MCF 10A (cell line): ENCODE data around the gene TRPV6. TPM values are rescaled to one million over a fixed set of nuclear protein-coding genes. Genes with fewer than 3 reads are reported as not detected.

Source experiments
- BruUV-seq: library from RNA; stranded (reverse); fragments of 400-500 nt; replicated peaks from 2 replicates; lab custom pipeline; 2021; lab: Mats Ljungman, UMichigan
- CTCF ChIA-PET: fragments of 300-600 bp; sonication (Branson Sonifier 250); formaldehyde crosslinking; extraction: SDS; loops from one replicate; lab custom pipeline; 2021; ENCODE audit warnings: antibody characterized with exemption, inconsistent platforms; lab: Yijun Ruan, JAX
- POLR2A ChIA-PET: fragments of 300-600, 350-650 bp; sonication (Branson Sonifier 250); formaldehyde crosslinking; extraction: SDS; loops from one replicate; lab custom pipeline; 2020; ENCODE audit warnings: antibody characterized with exemption, inconsistent platforms; lab: Yijun Ruan, JAX
- DNase-seq: peaks from one replicate; pipeline ENCODE4 v3.0.0-alpha.2; 2018; ENCODE audit not compliant: unreplicated experiment
- H3K27ac Mint-ChIP-seq: one replicate; pipeline ENCODE4 v1.8.0; 2022; ENCODE audit warnings: mild to moderate bottlenecking, low read depth, mixed read lengths; ENCODE audit not compliant: unreplicated experiment
- H3K27me3 Mint-ChIP-seq: one replicate; pipeline ENCODE4 v1.8.0; 2022; ENCODE audit warnings: mixed read lengths; ENCODE audit not compliant: insufficient read depth, unreplicated experiment
- H3K36me3 Mint-ChIP-seq: one replicate; pipeline ENCODE4 v1.8.0; 2022; ENCODE audit warnings: mild to moderate bottlenecking, moderate library complexity, mixed read lengths; ENCODE audit not compliant: insufficient read depth, unreplicated experiment
- H3K4me1 Mint-ChIP-seq: one replicate; pipeline ENCODE4 v1.8.0; 2022; ENCODE audit warnings: mixed read lengths; ENCODE audit not compliant: insufficient read depth, unreplicated experiment
- H3K4me3 Mint-ChIP-seq: one replicate; pipeline ENCODE4 v1.8.0; 2022; ENCODE audit warnings: mild to moderate bottlenecking, moderate library complexity, mixed read lengths; ENCODE audit not compliant: unreplicated experiment
- H3K9me3 Mint-ChIP-seq: one replicate; pipeline ENCODE4 v1.8.0; 2022; ENCODE audit warnings: mixed read lengths; ENCODE audit not compliant: unreplicated experiment
- intact Hi-C: fragments of 100-400 bp; cut with micrococcal nuclease; formaldehyde crosslinking; loops from 2 replicates; pipeline ENCODE4 v1.14.1; 2022
- total RNA-seq: library from RNA; stranded (reverse); gene quantifications from 2 replicates; pipeline ENCODE4 v1.2.3, GENCODE V29; 2022
- TF ChIP-seq, protein P1 (sequence below): fragments of 200-600 bp; IDR thresholded peaks from one replicate; pipeline ENCODE4 v1.8.0; 2022; ENCODE audit warnings: antibody characterized with exemption, mild to moderate bottlenecking; ENCODE audit not compliant: unreplicated experiment

Gene TRPV6
- total RNA-seq, 1 experiment from 2014 or later, result 0.30 TPM

DNA sequence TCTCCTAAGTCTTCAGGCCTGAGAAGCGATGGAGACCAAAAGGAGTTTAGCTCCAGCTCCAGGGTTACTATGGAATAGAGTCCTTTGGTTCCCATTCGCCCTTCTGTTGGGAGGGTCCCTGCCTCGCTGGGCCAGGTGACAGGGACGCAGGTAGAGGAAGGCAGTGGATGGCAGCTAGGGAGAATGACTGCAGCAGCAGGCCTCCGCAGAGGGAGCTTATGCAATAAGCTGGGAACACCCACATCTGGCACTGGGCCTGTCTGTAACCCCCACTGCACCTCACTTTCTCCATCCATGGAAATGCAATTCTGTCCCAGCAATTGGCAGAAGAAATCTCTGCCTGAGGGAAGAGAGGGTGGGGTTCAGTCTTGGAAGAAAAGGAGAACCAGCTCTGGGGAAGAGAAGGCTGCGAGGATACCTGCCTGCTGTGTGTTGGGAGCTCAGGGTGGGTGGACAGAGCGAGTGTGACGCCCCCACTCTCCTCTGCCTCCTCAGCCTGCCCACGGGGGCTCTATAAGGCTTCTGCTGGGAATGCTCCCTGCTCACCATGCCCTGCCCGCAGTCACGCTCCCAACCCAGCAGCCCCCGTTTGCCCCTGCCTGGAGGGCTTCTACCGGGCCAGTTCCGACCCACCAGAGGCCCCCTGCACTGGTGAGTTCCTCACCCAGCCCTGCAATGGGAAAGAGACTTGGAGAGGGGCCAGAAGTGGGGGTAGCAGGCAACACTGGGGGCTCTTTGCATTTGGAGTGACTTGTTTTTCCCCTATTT, 20.4 kb downstream of the TRPV6 start:
- H3K4me1 Mint-ChIP-seq, result peaks cover 5% of the 10 kb centered on the region
- H3K27ac Mint-ChIP-seq, result no peak overlapping the region
- POLR2A ChIA-PET, result interaction anchor here (1.5 to 2.1 kb wide), 2 partner anchors 9 to 10 kb away, joined by 5 to 7 read pairs; partner anchors contain the start of gene EPHB6
- no peaks in the 10 kb centered on the region for H3K36me3 Mint-ChIP-seq
- peak; percentile 85 for DNase-seq
- CTCF ChIA-PET, result interaction anchor here (0.6 to 7.8 kb wide), 18 partner anchors 8 to 368 kb away, joined by 3 to 86 read pairs (median 4); partner anchors contain the start of gene EPHB6
- H3K9me3 Mint-ChIP-seq, result no peaks in the 10 kb centered on the region
- intact Hi-C loops, result no loop called here
- H3K4me3 Mint-ChIP-seq, result no peak overlapping the region
- no TSS peak for BruUV-seq
- peaks cover 30% of the 10 kb centered on the region for H3K27me3 Mint-ChIP-seq
- TF ChIP-seq, protein P1, sequence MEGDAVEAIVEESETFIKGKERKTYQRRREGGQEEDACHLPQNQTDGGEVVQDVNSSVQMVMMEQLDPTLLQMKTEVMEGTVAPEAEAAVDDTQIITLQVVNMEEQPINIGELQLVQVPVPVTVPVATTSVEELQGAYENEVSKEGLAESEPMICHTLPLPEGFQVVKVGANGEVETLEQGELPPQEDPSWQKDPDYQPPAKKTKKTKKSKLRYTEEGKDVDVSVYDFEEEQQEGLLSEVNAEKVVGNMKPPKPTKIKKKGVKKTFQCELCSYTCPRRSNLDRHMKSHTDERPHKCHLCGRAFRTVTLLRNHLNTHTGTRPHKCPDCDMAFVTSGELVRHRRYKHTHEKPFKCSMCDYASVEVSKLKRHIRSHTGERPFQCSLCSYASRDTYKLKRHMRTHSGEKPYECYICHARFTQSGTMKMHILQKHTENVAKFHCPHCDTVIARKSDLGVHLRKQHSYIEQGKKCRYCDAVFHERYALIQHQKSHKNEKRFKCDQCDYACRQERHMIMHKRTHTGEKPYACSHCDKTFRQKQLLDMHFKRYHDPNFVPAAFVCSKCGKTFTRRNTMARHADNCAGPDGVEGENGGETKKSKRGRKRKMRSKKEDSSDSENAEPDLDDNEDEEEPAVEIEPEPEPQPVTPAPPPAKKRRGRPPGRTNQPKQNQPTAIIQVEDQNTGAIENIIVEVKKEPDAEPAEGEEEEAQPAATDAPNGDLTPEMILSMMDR, result no peak

DNA sequence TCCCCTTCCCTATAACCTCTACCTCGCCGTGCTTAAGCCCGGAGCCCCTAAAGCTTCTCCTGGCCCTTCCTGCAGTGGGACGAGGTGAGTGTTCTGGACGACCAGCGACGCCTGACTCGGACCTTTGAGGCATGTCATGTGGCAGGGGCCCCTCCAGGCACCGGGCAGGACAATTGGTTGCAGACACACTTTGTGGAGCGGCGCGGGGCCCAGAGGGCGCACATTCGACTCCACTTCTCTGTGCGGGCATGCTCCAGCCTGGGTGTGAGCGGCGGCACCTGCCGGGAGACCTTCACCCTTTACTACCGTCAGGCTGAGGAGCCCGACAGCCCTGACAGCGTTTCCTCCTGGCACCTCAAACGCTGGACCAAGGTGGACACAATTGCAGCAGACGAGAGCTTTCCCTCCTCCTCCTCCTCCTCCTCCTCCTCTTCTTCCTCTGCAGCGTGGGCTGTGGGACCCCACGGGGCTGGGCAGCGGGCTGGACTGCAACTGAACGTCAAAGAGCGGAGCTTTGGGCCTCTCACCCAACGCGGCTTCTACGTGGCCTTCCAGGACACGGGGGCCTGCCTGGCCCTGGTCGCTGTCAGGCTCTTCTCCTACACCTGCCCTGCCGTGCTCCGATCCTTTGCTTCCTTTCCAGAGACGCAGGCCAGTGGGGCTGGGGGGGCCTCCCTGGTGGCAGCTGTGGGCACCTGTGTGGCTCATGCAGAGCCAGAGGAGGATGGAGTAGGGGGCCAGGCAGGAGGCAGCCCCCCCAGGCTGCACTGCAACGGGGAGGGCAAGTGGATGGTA, 21.5 kb downstream of the TRPV6 start:
- TF ChIP-seq, protein P1, result no peak
- no peaks in the 10 kb centered on the region for H3K36me3 Mint-ChIP-seq
- no TSS peak for BruUV-seq

DNA sequence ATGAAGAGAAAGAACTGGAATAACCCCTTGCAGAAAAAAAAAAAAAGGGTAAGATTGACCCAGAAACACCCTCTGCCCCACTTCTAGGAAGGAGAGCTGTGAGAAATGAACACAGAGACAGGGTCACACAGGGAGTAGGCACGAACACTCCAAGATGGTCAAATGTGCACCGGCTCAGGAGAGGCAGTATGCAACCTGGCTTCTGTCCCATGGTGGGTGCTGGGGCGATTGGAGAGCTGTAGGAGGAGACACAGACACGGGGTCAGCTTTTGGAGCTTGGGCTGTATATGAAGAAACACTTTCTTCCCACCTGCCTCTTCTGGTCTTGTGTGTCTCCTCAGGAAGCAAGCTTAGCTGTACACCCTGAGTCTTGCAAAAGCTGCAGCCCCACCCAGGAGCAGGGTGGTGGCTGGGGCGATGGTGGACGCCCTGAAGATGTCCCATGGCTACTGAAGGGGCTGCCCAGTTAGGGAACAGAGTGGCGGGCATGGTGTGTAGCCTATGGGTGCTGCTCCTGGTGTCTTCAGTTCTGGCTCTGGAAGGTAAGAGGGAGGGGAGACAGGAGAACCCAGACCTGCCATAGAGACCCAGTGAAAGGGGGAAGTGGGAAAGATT, 22.7 kb downstream of the TRPV6 start:
- Mint-ChIP-seq H3K36me3 (no peaks in the 10 kb centered on the region), H3K9me3 (no peaks in the 10 kb centered on the region), H3K27ac (no peak overlapping the region), H3K4me3 (no peak overlapping the region), H3K27me3 (peaks cover 30% of the 10 kb centered on the region), H3K4me1 (peaks cover 12% of the 10 kb centered on the region)
- ChIA-PET POLR2A (no interaction called here), CTCF (interaction anchor here (0.7 to 7.8 kb wide), 9 partner anchors 9 to 990 kb away, joined by 3 to 86 read pairs (median 5); no protein-coding TSS in a partner anchor)
- no TSS peak for BruUV-seq
- no peak for DNase-seq
- intact Hi-C loops, result no loop called here
- TF ChIP-seq, protein P1, result no peak

More for the DNA sequence above, 21.5 kb downstream of the TRPV6 start:
- ChIA-PET CTCF (interaction anchor here (1.1 to 7.8 kb wide), 6 partner anchors 9 to 351 kb away, joined by 4 to 86 read pairs (median 23); partner anchors contain the start of gene EPHB6), POLR2A (no interaction called here)
- Mint-ChIP-seq H3K4me1 (peaks cover 12% of the 10 kb centered on the region), H3K9me3 (no peaks in the 10 kb centered on the region), H3K27me3 (peaks cover 30% of the 10 kb centered on the region), H3K27ac (no peak overlapping the region), H3K4me3 (no peak overlapping the region)
- intact Hi-C loops, result no loop called here
- DNase-seq, result no peak
